Endothelial cell of umbilical vein (primary cell): ENCODE data around the gene HAND2. TPM values are rescaled to one million over a fixed set of nuclear protein-coding genes. Genes with fewer than 3 reads are reported as not detected.

Experiments
- BruUV-seq: library from RNA; stranded (reverse); fragments of 400-500 nt; replicated peaks from 2 replicates; lab custom pipeline; 2021; lab: Mats Ljungman, UMichigan
- CTCF ChIA-PET: fragments of 300-600, 350-600 bp; sonication (Branson Sonifier 250); formaldehyde crosslinking; loops from one replicate; lab custom pipeline; 2021; ENCODE audit warnings: antibody characterized with exemption, inconsistent platforms; lab: Charles Lee
- POLR2A ChIA-PET: fragments of 300-600, 350-600 bp; sonication (Branson Sonifier 250); formaldehyde crosslinking; loops from one replicate; lab custom pipeline; 2021; ENCODE audit warnings: antibody characterized with exemption, inconsistent platforms; lab: Charles Lee
- DNase-seq: peaks from one replicate; pipeline ENCODE4 v3.0.0-alpha.2; 2011; ENCODE audit warnings: low read depth, low spot score
- FAIRE-seq: peaks from 2 replicates; lab custom pipeline; 2011; peaks lifted over from hg19 to GRCh38; lab: Jason Lieb, UNC
- H2AFZ ChIP-seq: 2 replicates; pipeline ENCODE4 v1.6.0; 2012; ENCODE audit warnings: low read depth, low read length, control low read depth, inconsistent platforms
- H3K27ac ChIP-seq: 2 replicates; pipeline ENCODE4 v1.5.1; 2011; ENCODE audit warnings: low read depth, mild to moderate bottlenecking, control low read depth, low read length, moderate library complexity; ENCODE audit not compliant: insufficient read depth
- H3K27me3 ChIP-seq, 2 experiments: 2 replicates each; pipeline versions ENCODE4 v1.6.0 to v1.6.1; 2011; ENCODE audit warnings: low read length in 2 of 2, mixed read lengths in 1 of 2; ENCODE audit not compliant: control insufficient read depth in 2 of 2, insufficient read depth in 2 of 2
- H3K36me3 ChIP-seq, 2 experiments: 2 replicates in 1 of 2; 3 replicates in 1 of 2; pipeline ENCODE4 v1.5.1; 2011; ENCODE audit warnings: low read length in 2 of 2, mild to moderate bottlenecking in 1 of 2, moderate library complexity in 1 of 2; ENCODE audit not compliant: control insufficient read depth in 2 of 2, insufficient read depth in 2 of 2; ENCODE audit errors: extremely low read depth in 1 of 2
- H3K4me1 ChIP-seq: 3 replicates; pipeline ENCODE4 v1.5.1; 2011; ENCODE audit warnings: mild to moderate bottlenecking, low read length; ENCODE audit not compliant: control insufficient read depth, insufficient read depth; ENCODE audit errors: extremely low read depth
- H3K4me2 ChIP-seq: 2 replicates; pipeline ENCODE4 v1.6.1; 2011; ENCODE audit warnings: low read length, control low read depth, mixed read lengths; ENCODE audit not compliant: insufficient read depth
- H3K4me3 ChIP-seq, 3 experiments: fragments of 200-600 bp in 1 of 3; sonication (generic), shearing (Covaris generic) in 1 of 3; replicated peaks in 1 of 3; 2 replicates each; pipeline ENCODE4 v1.5.1; 2011 to 2016; ENCODE audit warnings: control low read depth in 3 of 3, low read length in 3 of 3, mild to moderate bottlenecking in 2 of 3, inconsistent platforms in 1 of 3, low read depth in 1 of 3, moderate library complexity in 1 of 3; ENCODE audit not compliant: insufficient read depth in 1 of 3
- H3K79me2 ChIP-seq: 2 replicates; pipeline ENCODE4 v1.6.0; 2012; ENCODE audit warnings: low read length, inconsistent platforms; ENCODE audit not compliant: control insufficient read depth, insufficient read depth
- H3K9ac ChIP-seq: replicated peaks from 2 replicates; pipeline ENCODE3; 2011; ENCODE audit warnings: low read length, control low read depth; ENCODE audit not compliant: insufficient read depth; ENCODE audit errors: extremely low read depth
- H3K9me1 ChIP-seq: replicated peaks from 3 replicates; pipeline ENCODE4 v1.6.0; 2011; ENCODE audit warnings: mild to moderate bottlenecking, low read length; ENCODE audit not compliant: control insufficient read depth, insufficient read depth; ENCODE audit errors: extremely low read depth
- H3K9me3 ChIP-seq: replicated peaks from 2 replicates; pipeline ENCODE4 v1.5.1; 2012; ENCODE audit warnings: low read length, inconsistent platforms; ENCODE audit not compliant: control insufficient read depth, insufficient read depth
- H4K20me1 ChIP-seq: replicated peaks from 2 replicates; pipeline ENCODE3; 2011; ENCODE audit warnings: mild to moderate bottlenecking, low read length; ENCODE audit not compliant: control insufficient read depth, insufficient read depth; ENCODE audit errors: extremely low read depth
- CTCF ChIP-seq, 2 donors: IDR thresholded peaks; 1 replicate in 1 of 2; 2 replicates in 1 of 2; pipeline ENCODE4 v1.5.1; 2011; ENCODE audit warnings: low read length in 2 of 2, mild to moderate bottlenecking in 2 of 2, moderate library complexity in 2 of 2, control low read depth in 1 of 2, inconsistent platforms in 1 of 2, low read depth in 1 of 2; ENCODE audit not compliant: insufficient read depth in 1 of 2; ENCODE audit errors: extremely low read depth in 1 of 2
- EZH2 ChIP-seq: IDR thresholded peaks from 2 replicates; pipeline ENCODE4 v1.6.1; 2012; ENCODE audit warnings: borderline replicate concordance, low read depth, mild to moderate bottlenecking, moderate library complexity, low read length, inconsistent platforms; ENCODE audit not compliant: severe bottlenecking
- FOS ChIP-seq: IDR thresholded peaks from 2 replicates; pipeline ENCODE4 v1.6.1; 2011; ENCODE audit warnings: mild to moderate bottlenecking, low read length, moderate library complexity, borderline replicate concordance; ENCODE audit not compliant: insufficient read depth
- GATA2 ChIP-seq: IDR thresholded peaks from 2 replicates; pipeline ENCODE4 v1.7.0; 2011; ENCODE audit warnings: low read depth, mild to moderate bottlenecking, moderate library complexity, mixed read lengths, low read length; ENCODE audit not compliant: insufficient read length, insufficient read depth
- JUN ChIP-seq: IDR thresholded peaks from 2 replicates; pipeline ENCODE4 v1.6.1; 2011; ENCODE audit warnings: borderline replicate concordance, low read depth; ENCODE audit not compliant: insufficient read length, insufficient read depth
- MYC ChIP-seq: IDR thresholded peaks from one replicate; pipeline ENCODE4 v1.6.1; 2011; ENCODE audit warnings: mild to moderate bottlenecking, low read depth, low read length
- POLR2A ChIP-seq: IDR thresholded peaks from 2 replicates; pipeline ENCODE4 v1.6.1; 2012; ENCODE audit warnings: low read depth, mild to moderate bottlenecking, control low read depth, low read length
- POLR2AphosphoS5 ChIP-seq: IDR thresholded peaks from 2 replicates; pipeline ENCODE4 v1.6.1; 2012; ENCODE audit warnings: low read depth, mild to moderate bottlenecking, control low read depth, low read length, moderate library complexity; ENCODE audit not compliant: insufficient read depth
- dilution Hi-C: fragments of 300-500 bp; cut with MboI; formaldehyde crosslinking; loops from one replicate; pipeline ENCODE4 v1.15.0; 2019; ENCODE audit warnings: low sequenced_read_pairs; ENCODE audit not compliant: extremely low pct_ligation_motif_present
- intact Hi-C: fragments of 100-400 bp; cut with micrococcal nuclease; formaldehyde crosslinking; loops from one replicate; pipeline ENCODE4 v1.10.0; 2022
- polyA plus RNA-seq, 4 experiments: library from polyadenylated mRNA; depleted of rRNA in 3 of 4; stranded (reverse) in 3 of 4; unstranded in 1 of 4; fragments of >200 nt; gene quantifications; 2 replicates each; pipeline versions ENCODE4 v1.2.1 to v1.2.3, GENCODE V29; 2011 to 2012; ENCODE audit warnings: missing spikeins in 1 of 4
- total RNA-seq: library from RNA; stranded (reverse); gene quantifications from 2 replicates; pipeline ENCODE4 v1.2.3, GENCODE V29; 2021
- TF ChIP-seq, protein P1 (sequence below): IDR thresholded peaks from 2 replicates; pipeline ENCODE4 v1.6.1; 2011; ENCODE audit not compliant: insufficient read depth, insufficient read length

The HAND2 gene
- total and polyA plus RNA-seq, 2 donors (not counting 3 experiments of a cell fraction or from before 2014, with no cell fraction given) = not detected

- no peak for FAIRE-seq
- intact Hi-C loops = no loop called here
- CTCF ChIA-PET = no interaction called here
Measured at GRCh38 chr4:173564461-173564860, 34.4 kb upstream of the HAND2 start.

More at GRCh38 chr4:173564461-173564860, 34.4 kb upstream of the HAND2 start:
- H3K36me3 ChIP-seq = no peaks in the 10 kb centered on the region
- no peak overlapping the region for H3K4me3 ChIP-seq
- H3K4me2 ChIP-seq = no peak overlapping the region
- no peaks in the 10 kb centered on the region for H3K79me2 ChIP-seq
- H3K9me3 ChIP-seq = no peaks in the 10 kb centered on the region
- no peaks in the 10 kb centered on the region for H3K9me1 ChIP-seq
- H3K4me1 ChIP-seq = no peaks in the 10 kb centered on the region
- H3K27ac ChIP-seq = no peak overlapping the region
- dilution Hi-C loops = no loop called here
- H2AFZ ChIP-seq = no peak overlapping the region
- DNase-seq = no peak
- BruUV-seq = no TSS peak
- H3K9ac ChIP-seq = no peak overlapping the region
- TF ChIP-seq EZH2 (no peak), POLR2A (no peak), CTCF (IDR thresholded peaks at IDR 0.05; ENCODE audit: extremely low read depth in 1 of 2, insufficient read depth in 1 of 2, low read depth in 1 of 2, low read length in 2 of 2) (no peak), POLR2AphosphoS5 (no peak), JUN (no peak), MYC (no peak), GATA2 (no peak), FOS (no peak)
- TF ChIP-seq, protein P1, sequence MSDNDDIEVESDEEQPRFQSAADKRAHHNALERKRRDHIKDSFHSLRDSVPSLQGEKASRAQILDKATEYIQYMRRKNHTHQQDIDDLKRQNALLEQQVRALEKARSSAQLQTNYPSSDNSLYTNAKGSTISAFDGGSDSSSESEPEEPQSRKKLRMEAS = no peak
- POLR2A ChIA-PET = no interaction called here
- H3K27me3 ChIP-seq = no peaks in the 10 kb centered on the region
- H4K20me1 ChIP-seq = no peaks in the 10 kb centered on the region
